Transverse colon (tissue), 4 donors: ENCODE results near the gene ME3.

Experiments used
- CTCF ChIP-seq, 5 experiments: fragments of 200-600 bp in 3 of 5; fragments of 450-650 bp in 2 of 5; sonication (generic) in 3 of 5; IDR thresholded peaks; 1 replicate in 2 of 5; 2 replicates in 3 of 5; pipeline ENCODE4 v1.5.1; 2016 to 2017; ENCODE audit warnings: antibody characterized with exemption in 5 of 5, inconsistent platforms in 3 of 5, mild to moderate bottlenecking in 2 of 5, moderate library complexity in 1 of 5
- EP300 ChIP-seq: sonication (generic); formaldehyde crosslinking; IDR thresholded peaks from one replicate; pipeline ENCODE4 v1.6.1; 2017; ENCODE audit warnings: antibody characterized with exemption, low read depth
- POLR2A ChIP-seq: fragments of 450-650 bp; IDR thresholded peaks from one replicate; pipeline ENCODE4 v1.6.1; 2016; ENCODE audit warnings: antibody characterized with exemption, mild to moderate bottlenecking, moderate library complexity
- POLR2AphosphoS5 ChIP-seq, 3 donors: sonication (generic); formaldehyde crosslinking; IDR thresholded peaks; one replicate each; pipeline ENCODE4 v1.6.1; 2016; ENCODE audit warnings: antibody characterized with exemption in 3 of 3

GRCh38 chr11:86473991-86474833 is 198.2 kb downstream of the ME3 start:
- TF ChIP-seq POLR2AphosphoS5 (IDR thresholded peaks at IDR 0.05) (no peak), POLR2A (no peak), CTCF (IDR thresholded peaks at IDR 0.05) (no peak), EP300 (no peak)
